Measurements from ENCODE around the gene ZMYND11.

ZMYND11 gene

GRCh38 chr10:287026-287709, 151.9 kb downstream of the ZMYND11 start:
- no peak for DNase-seq (ENCODE audit: low read depth)
- no peak for TF ChIP-seq CTCF (IDR thresholded peaks at IDR 0.05; ENCODE audit: control insufficient read depth, extremely low read depth, insufficient read depth)
- H3K4me3 ChIP-seq (ENCODE audit: low read depth, low read length), result no peak overlapping the region

GRCh38 chr10:287814-288213, 152.6 kb downstream of the ZMYND11 start:
- no peak overlapping the region for H3K4me3 ChIP-seq (ENCODE audit: low read depth, low read length)
- TF ChIP-seq CTCF (IDR thresholded peaks at IDR 0.05; ENCODE audit: control insufficient read depth, extremely low read depth, insufficient read depth), result no peak
- DNase-seq (ENCODE audit: low read depth), result no peak

- TF ChIP-seq CTCF (IDR thresholded peaks at IDR 0.05; ENCODE audit: control insufficient read depth, extremely low read depth, insufficient read depth), result no peak
- no peak for DNase-seq (ENCODE audit: low read depth)
- H3K4me3 ChIP-seq (ENCODE audit: low read depth, low read length), result no peak overlapping the region
Observed at GRCh38 chr10:288316-289200, 153.3 kb downstream of the ZMYND11 start.

GRCh38 chr10:289581-289980, 154.3 kb downstream of the ZMYND11 start:
- no peak for TF ChIP-seq CTCF (IDR thresholded peaks at IDR 0.05; ENCODE audit: control insufficient read depth, extremely low read depth, insufficient read depth)
- no peak for DNase-seq (ENCODE audit: low read depth)
- H3K4me3 ChIP-seq (ENCODE audit: low read depth, low read length), result no peak overlapping the region

GRCh38 chr10:290026-290725, 154.9 kb downstream of the ZMYND11 start:
- no peak for TF ChIP-seq CTCF (IDR thresholded peaks at IDR 0.05; ENCODE audit: control insufficient read depth, extremely low read depth, insufficient read depth)
- DNase-seq (ENCODE audit: low read depth), result no peak

GRCh38 chr10:293636-294035, 158.4 kb downstream of the ZMYND11 start:
- TF ChIP-seq CTCF (IDR thresholded peaks at IDR 0.05; ENCODE audit: control insufficient read depth, extremely low read depth, insufficient read depth), result no peak
- DNase-seq (ENCODE audit: low read depth), result no peak
- H3K4me3 ChIP-seq (ENCODE audit: low read depth, low read length), result no peak overlapping the region

More at GRCh38 chr10:290026-290725, 154.9 kb downstream of the ZMYND11 start:
- no peak overlapping the region for H3K4me3 ChIP-seq (ENCODE audit: low read depth, low read length)
